Effector memory CD4-positive, alpha-beta T cell (primary cell): Measurements from ENCODE around the gene CERS1.
"Not testable (repeated sequence)": the region's sequence is repeated elsewhere in the genome, so short reads cannot be mapped to it uniquely, and the experiment has no call there.

ENCODE experiments used
- DNase-seq, 3 donors: peaks; one replicate each; pipeline ENCODE4 v3.0.0-alpha.2; 2020
- H3K27ac ChIP-seq: 2 replicates; pipeline ENCODE4 v1.7.0; 2013; ENCODE audit warnings: mild to moderate bottlenecking, low read length, moderate library complexity; ENCODE audit not compliant: insufficient read depth, poor library complexity, severe bottlenecking
- H3K27me3 ChIP-seq: replicated peaks from 2 replicates; pipeline ENCODE4 v1.7.0; 2013; ENCODE audit warnings: mild to moderate bottlenecking, low read length; ENCODE audit not compliant: insufficient read depth, control insufficient read depth, poor library complexity, severe bottlenecking
- H3K36me3 ChIP-seq: 2 replicates; pipeline ENCODE4 v1.7.0; 2013; ENCODE audit warnings: mild to moderate bottlenecking, low read length, moderate library complexity; ENCODE audit not compliant: control insufficient read depth, insufficient read depth
- H3K4me1 ChIP-seq: 2 replicates; pipeline ENCODE4 v1.7.0; 2013; ENCODE audit warnings: low read length, mild to moderate bottlenecking; ENCODE audit not compliant: control insufficient read depth, insufficient read depth, poor library complexity, severe bottlenecking
- H3K4me3 ChIP-seq: 2 replicates; pipeline ENCODE4 v1.7.0; 2013; ENCODE audit warnings: low read length, low read depth, mild to moderate bottlenecking; ENCODE audit not compliant: insufficient read depth, poor library complexity, severe bottlenecking
- H3K9me3 ChIP-seq: 2 replicates; pipeline ENCODE4 v1.7.0; 2013; ENCODE audit warnings: mild to moderate bottlenecking, low read length, moderate library complexity; ENCODE audit not compliant: control insufficient read depth

CERS1 gene

GRCh38 chr19:18905513-18906236 is 9.7 kb upstream of the CERS1 start:
- Histone ChIP-seq H3K27me3 (no peaks in the 10 kb centered on the region), H3K27ac (no peak overlapping the region), H3K36me3 (peaks cover 68% of the 10 kb centered on the region), H3K4me1 (no peaks in the 10 kb centered on the region), H3K9me3 (no peaks in the 10 kb centered on the region), H3K4me3 (no peak overlapping the region)
- no peak for DNase-seq

- DNase-seq, result no peak
- Histone ChIP-seq H3K4me3 (no peak overlapping the region), H3K27ac (no peak overlapping the region), H3K36me3 (peaks cover 73% of the 10 kb centered on the region), H3K4me1 (no peaks in the 10 kb centered on the region), H3K27me3 (no peaks in the 10 kb centered on the region), H3K9me3 (no peaks in the 10 kb centered on the region)
Observed at GRCh38 chr19:18905058-18905456, 9.1 kb upstream of the CERS1 start.

GRCh38 chr19:18904334-18905057 is 8.5 kb upstream of the CERS1 start:
- DNase-seq, result no peak
- no peak overlapping the region for H3K4me3 ChIP-seq
- H3K27me3 ChIP-seq, result no peaks in the 10 kb centered on the region
- no peak overlapping the region for H3K27ac ChIP-seq
- H3K9me3 ChIP-seq, result no peaks in the 10 kb centered on the region
- no peaks in the 10 kb centered on the region for H3K4me1 ChIP-seq
- peaks cover 73% of the 10 kb centered on the region for H3K36me3 ChIP-seq

- DNase-seq, result no peak
- Histone ChIP-seq H3K4me3 (no peak overlapping the region), H3K36me3 (peaks cover 72% of the 10 kb centered on the region), H3K9me3 (no peaks in the 10 kb centered on the region), H3K27me3 (no peaks in the 10 kb centered on the region), H3K4me1 (no peaks in the 10 kb centered on the region), H3K27ac (no peak overlapping the region)
Observed at GRCh38 chr19:18903156-18904037, 7.4 kb upstream of the CERS1 start.

GRCh38 chr19:18902519-18902918 is 6.6 kb upstream of the CERS1 start:
- H3K9me3 ChIP-seq, H3K27ac ChIP-seq, DNase-seq, H3K27me3 ChIP-seq, H3K4me3 ChIP-seq, H3K4me1 ChIP-seq: not testable (repeated sequence)
- H3K36me3 ChIP-seq, result peaks cover 66% of the 10 kb centered on the region

GRCh38 chr19:18901491-18901890 is 5.5 kb upstream of the CERS1 start:
- H3K27ac ChIP-seq, result no peak overlapping the region
- no peaks in the 10 kb centered on the region for H3K9me3 ChIP-seq
- peaks cover 3% of the 10 kb centered on the region for H3K4me1 ChIP-seq
- no peak overlapping the region for H3K4me3 ChIP-seq
- H3K27me3 ChIP-seq, result peaks cover 5% of the 10 kb centered on the region
- no peak for DNase-seq
- H3K36me3 ChIP-seq, result peaks cover 56% of the 10 kb centered on the region

GRCh38 chr19:18900700-18901481 is 4.9 kb upstream of the CERS1 start:
- Histone ChIP-seq H3K4me3 (no peak overlapping the region), H3K9me3 (no peaks in the 10 kb centered on the region), H3K27ac (no peak overlapping the region), H3K27me3 (peaks cover 5% of the 10 kb centered on the region), H3K4me1 (peaks cover 4% of the 10 kb centered on the region), H3K36me3 (peaks cover 50% of the 10 kb centered on the region)
- no peak for DNase-seq

- Histone ChIP-seq H3K27me3 (peaks cover 12% of the 10 kb centered on the region), H3K4me1 (peaks cover 9% of the 10 kb centered on the region), H3K4me3 (no peak overlapping the region)
Observed at GRCh38 chr19:18899624-18900560, 3.9 kb upstream of the CERS1 start.

More at GRCh38 chr19:18899624-18900560, 3.9 kb upstream of the CERS1 start:
- Histone ChIP-seq H3K9me3 (no peaks in the 10 kb centered on the region), H3K36me3 (peaks cover 40% of the 10 kb centered on the region), H3K27ac (no peak overlapping the region)
- no peak for DNase-seq
